Activated T-cell treated with anti-CD3 and anti-CD28 coated beads for 24 hours (primary cell): ENCODE results near the gene GRID2.
"Not testable (repeated sequence)": the region's sequence is repeated elsewhere in the genome, so short reads cannot be mapped to it uniquely, and the experiment has no call there.

Experiments used
- DNase-seq: peaks from one replicate; pipeline ENCODE4 v3.0.0-alpha.2; 2020; ENCODE audit warnings: low read depth

GRID2 gene

GRCh38 chr4:92303621-92304027 lies at the start of gene GRID2:
Gene GRID2 (plus strand): TSS chr4:92303966.
- no peak for DNase-seq

GRCh38 chr4:92253986-92254671 lies 49.6 kb upstream of the GRID2 start:
- no peak for DNase-seq

GRCh38 chr4:92254767-92255442 lies 48.9 kb upstream of the GRID2 start:
- no peak for DNase-seq

- no peak for DNase-seq
These were observed 47.9 kb upstream of the GRID2 start for GRCh38 chr4:92255920-92256244.

GRCh38 chr4:92257931-92258857 lies 45.6 kb upstream of the GRID2 start:
- DNase-seq, result no peak

- no peak for DNase-seq
These were observed 42.5 kb upstream of the GRID2 start for GRCh38 chr4:92261256-92261655.

- DNase-seq, result no peak
These were observed 41.4 kb upstream of the GRID2 start for GRCh38 chr4:92262371-92262770.

GRCh38 chr4:92263010-92263409 lies 40.8 kb upstream of the GRID2 start:
- no peak for DNase-seq

- no peak for DNase-seq
These were observed 40.2 kb upstream of the GRID2 start for GRCh38 chr4:92263575-92263974.

GRCh38 chr4:92264163-92264562 lies 39.6 kb upstream of the GRID2 start:
- no peak for DNase-seq

- DNase-seq, result no peak
These were observed 38.7 kb upstream of the GRID2 start for GRCh38 chr4:92265021-92265420.

GRCh38 chr4:92265798-92266197 lies 38.0 kb upstream of the GRID2 start:
- DNase-seq, result no peak

- no peak for DNase-seq
These were observed 37.2 kb upstream of the GRID2 start for GRCh38 chr4:92266521-92266920.

GRCh38 chr4:92268642-92269041 lies 35.1 kb upstream of the GRID2 start:
- no peak for DNase-seq

GRCh38 chr4:92270908-92271307 lies 32.9 kb upstream of the GRID2 start:
- no peak for DNase-seq

GRCh38 chr4:92271551-92271950 lies 32.2 kb upstream of the GRID2 start:
- not testable (repeated sequence) for DNase-seq

- not testable (repeated sequence) for DNase-seq
These were observed 26.5 kb upstream of the GRID2 start for GRCh38 chr4:92277057-92277881.

GRCh38 chr4:92279296-92279695 lies 24.5 kb upstream of the GRID2 start:
- no peak for DNase-seq

GRCh38 chr4:92299152-92299551 lies 4.6 kb upstream of the GRID2 start:
- no peak for DNase-seq

- no peak for DNase-seq
These were observed 355 bp downstream of the GRID2 start for GRCh38 chr4:92304121-92304520.

- DNase-seq, result no peak
These were observed 840 bp downstream of the GRID2 start for GRCh38 chr4:92304606-92305005.
